Stimulated activated naive CD4-positive, alpha-beta T cell treated with Interleukin-2 at 50 U/mL for 16 hours (primary cell): ENCODE data around the gene SMARCC1.
"Not testable (repeated sequence)": the region's sequence is repeated elsewhere in the genome, so short reads cannot be mapped to it uniquely, and the experiment has no call there.

ENCODE experiments used
- DNase-seq: peaks from one replicate; lab custom pipeline; 2025; lab: John Stamatoyannopoulos, UW

SMARCC1 gene

GRCh38 chr3:47781685-47782445, at the start of gene SMARCC1:
Gene SMARCC1, minus strand, starts transcription at chr3:47781893. Its CDS starts 96 bp downstream, at chr3:47781797.
- DNase-seq, result peak; percentile 97

DNA sequence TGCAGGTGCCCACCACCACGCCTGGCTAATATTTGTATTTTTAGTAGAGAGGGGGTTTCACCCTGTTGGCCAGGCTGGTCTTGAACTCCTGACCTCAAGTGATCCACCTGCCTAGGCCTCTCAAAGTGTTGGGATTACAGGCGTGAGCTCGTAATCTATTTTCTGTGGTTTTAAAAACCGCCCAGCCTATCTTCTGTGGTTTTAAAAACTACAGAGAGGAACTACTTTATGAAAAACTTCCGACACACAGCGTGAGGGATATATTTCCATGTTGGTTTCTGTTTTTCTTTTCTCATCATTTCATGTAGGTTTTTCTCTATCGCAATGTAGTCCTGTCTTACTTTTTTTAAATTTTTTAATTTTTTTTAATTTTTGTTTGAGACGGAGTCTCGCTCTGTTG, 47.8 kb upstream of the SMARCC1 start:
- DNase-seq, result not testable (repeated sequence)

- no peak for DNase-seq
These were observed 43.9 kb upstream of the SMARCC1 start for GRCh38 chr3:47825590-47825989.

- DNase-seq, result peak; percentile 75
These were observed 43.1 kb upstream of the SMARCC1 start for GRCh38 chr3:47824541-47825473.

DNA sequence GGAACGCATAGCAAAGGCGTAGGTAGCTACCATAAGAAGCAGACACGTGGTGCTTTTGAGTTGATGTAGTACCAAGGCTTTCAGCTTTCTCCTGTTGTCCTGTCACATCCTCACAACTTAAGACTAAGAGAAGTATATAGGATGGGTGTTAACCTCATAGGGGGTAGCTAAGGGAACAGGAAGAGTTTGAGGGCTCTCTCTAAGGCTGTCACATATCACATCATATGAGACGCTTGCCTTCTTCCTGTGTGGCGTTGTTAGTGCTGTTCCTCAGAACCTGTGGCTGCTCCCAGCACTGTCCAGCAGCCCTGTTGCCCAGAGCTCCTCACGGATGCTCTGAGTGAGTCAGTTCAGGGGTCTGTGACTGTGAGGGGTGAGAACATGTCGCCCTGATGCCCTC, 35.9 kb upstream of the SMARCC1 start:
- no peak for DNase-seq

- DNase-seq, result no peak
These were observed 32.0 kb upstream of the SMARCC1 start for GRCh38 chr3:47813551-47814177.

DNA sequence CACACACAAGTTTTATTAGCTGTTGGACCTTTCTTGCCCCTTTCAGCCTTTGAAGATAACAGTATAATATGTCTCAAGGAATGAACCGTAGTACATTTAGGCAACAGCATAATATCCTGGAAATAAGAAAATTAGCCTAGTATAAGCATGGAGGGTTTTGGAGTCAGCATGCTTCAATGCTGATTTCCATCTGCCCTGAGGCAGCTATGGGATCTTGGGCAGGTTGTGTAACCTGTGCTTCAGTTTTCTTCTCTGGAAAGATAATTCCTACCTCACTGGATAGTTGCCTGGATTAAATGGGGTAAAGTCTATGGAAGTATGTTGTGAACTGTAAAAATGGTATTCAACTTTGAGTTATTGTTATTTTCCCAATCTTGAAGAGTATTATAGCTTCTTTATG, 22.9 kb upstream of the SMARCC1 start:
- no peak for DNase-seq

DNA sequence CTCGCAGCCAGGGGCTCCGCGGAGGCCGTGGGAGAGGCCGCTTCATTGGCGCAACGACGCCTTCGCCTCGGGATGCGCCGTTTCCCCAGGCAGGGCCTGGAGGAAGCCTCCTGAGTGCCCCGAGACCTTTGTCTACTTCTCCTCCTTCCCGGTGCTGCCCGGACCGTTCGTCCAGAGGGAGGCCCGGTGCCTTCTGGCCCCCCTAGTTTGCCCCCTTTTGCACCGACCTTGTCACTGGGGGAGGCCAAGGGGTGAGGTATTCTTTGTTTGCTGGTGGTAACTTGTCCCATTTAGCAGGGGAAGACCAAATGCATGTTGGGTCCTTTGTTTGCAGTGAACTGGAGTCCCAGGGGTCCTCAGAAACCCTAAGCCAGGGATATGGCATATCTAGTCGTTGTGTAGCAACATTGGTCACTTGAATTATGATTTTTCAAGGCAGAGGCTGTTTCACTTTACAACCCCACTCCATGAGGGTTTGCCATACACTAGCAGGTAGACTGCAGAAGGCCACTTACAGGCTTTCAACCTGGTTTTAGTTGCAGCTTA, 21.9 kb upstream of the SMARCC1 start:
- DNase-seq, result no peak

DNA sequence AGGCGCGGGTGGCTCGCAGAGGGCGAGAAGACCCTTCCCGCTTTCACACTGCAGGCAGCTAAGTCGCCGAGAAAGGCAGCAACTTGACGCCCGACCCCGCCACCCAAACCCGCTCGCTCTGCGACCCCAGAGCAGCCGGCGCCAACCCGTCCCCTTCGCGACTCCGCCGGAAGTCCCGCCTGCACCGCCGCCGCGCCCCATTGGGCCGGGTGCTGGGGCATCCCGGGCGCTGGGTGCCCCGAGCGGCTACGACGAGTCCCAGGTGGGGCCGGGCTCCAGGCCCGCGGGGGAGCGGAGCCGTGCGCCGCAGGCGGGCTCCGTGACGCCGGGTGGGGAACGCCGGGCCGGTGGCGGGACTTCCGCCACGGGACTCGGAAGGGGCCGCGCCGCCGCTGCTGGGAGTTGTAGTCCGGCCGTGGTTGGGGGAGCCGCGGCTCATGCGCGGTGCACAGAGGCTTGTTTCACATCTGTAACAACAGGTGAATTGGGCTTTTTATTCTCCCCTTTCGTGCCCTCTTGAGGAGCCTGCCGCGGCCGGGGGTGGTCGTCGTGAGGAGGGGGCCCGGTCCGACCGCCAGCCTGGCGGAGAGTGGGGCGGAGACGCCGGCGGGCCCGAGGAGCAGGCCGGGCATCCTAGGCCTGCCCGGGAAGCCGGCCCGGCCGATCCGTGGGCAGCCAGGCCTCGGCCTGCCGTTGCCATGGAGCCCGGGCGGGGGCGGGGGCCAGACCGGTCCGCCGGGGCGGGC, 21.2 kb upstream of the SMARCC1 start, which contains the start of gene DHX30:
TSS of gene DHX30 (plus strand) at position 405 of the 746 bp plus-strand sequence. CDS start 7,546 bp downstream, outside the sequence.
- peak; percentile 82 for DNase-seq

GRCh38 chr3:47799733-47800132, 18.0 kb upstream of the SMARCC1 start:
- no peak for DNase-seq

GRCh38 chr3:47794544-47794943, 12.9 kb upstream of the SMARCC1 start:
- no peak for DNase-seq

DNA sequence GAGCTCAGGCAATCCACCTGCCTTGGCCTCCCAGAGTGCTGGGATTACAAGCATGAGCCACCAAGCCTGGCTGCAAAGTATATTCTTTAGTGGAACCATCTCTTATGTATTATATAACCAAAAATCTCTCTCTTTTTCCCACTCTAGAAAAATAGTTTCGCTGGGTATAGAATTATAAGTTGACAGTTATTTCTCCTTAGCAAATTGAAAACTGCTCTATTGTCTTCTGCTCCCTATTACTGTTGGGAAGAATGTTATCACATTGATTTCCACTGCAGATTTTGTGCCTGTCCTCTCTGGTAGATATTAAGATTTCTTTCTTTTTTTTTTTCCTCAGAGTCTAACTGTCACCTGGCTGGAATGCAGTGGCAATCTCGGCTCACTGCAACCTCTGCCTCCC, 11.0 kb upstream of the SMARCC1 start:
- DNase-seq, result no peak

- no peak for DNase-seq
These were observed 9.6 kb upstream of the SMARCC1 start for GRCh38 chr3:47791193-47791855.

DNA sequence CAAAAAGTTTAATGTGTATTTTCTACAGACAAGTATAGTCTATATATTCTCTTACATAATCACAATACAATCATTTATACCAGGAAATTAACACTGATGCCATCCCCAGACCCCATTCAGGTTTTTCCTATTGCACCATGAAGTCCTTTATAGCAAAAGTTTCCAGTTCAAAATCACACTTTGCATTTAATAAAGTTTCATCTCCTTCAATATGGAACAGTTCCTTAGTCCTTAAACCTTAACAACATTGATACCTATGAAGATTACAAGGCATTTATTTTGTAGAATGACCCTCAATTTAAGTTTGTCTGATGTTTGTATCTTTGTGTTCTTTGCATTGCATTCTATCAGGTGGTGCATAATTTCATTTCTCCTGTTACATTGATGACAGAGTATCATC, 2.0 kb upstream of the SMARCC1 start:
- no peak for DNase-seq

DNA sequence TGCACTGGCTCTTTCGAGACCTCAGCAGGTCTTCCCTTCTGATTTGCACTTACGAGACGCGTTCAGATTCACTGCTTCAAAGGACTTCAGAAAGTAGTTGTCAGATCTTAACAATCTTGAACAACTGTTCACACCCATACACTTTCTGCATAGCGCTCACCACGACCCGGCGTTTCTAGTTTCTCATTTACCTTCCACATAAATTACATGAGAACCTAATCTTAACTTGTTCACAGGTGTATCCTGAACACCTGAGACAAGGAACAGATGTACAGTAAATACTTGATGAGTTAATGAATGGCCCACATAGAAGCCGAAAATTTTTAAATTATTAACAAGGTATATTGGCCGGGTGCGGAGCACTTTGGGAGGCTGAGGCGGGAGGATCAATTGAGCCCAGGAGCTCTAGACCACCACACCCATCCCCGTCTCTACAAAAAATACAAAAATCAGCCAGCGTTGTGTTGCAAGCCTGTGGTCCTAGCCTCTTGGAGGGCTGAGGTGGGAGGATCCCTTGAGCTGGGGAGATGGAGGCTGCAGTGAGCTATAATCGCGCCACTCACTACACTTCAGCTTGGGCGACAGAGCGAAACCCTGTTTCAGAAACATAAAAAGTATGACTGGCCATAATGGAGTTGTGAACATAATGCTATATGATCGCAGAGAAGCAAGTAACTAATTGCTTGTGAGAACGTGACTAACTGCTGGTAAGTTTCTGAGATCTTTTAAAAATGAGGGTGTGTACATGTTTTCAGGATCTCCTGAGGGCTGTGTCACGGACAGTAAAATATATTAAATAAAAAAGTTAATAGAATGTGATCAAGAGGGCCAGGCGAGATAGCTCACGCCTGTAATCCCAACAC, 984 bp upstream of the SMARCC1 start:
- DNase-seq, result no peak

DNA sequence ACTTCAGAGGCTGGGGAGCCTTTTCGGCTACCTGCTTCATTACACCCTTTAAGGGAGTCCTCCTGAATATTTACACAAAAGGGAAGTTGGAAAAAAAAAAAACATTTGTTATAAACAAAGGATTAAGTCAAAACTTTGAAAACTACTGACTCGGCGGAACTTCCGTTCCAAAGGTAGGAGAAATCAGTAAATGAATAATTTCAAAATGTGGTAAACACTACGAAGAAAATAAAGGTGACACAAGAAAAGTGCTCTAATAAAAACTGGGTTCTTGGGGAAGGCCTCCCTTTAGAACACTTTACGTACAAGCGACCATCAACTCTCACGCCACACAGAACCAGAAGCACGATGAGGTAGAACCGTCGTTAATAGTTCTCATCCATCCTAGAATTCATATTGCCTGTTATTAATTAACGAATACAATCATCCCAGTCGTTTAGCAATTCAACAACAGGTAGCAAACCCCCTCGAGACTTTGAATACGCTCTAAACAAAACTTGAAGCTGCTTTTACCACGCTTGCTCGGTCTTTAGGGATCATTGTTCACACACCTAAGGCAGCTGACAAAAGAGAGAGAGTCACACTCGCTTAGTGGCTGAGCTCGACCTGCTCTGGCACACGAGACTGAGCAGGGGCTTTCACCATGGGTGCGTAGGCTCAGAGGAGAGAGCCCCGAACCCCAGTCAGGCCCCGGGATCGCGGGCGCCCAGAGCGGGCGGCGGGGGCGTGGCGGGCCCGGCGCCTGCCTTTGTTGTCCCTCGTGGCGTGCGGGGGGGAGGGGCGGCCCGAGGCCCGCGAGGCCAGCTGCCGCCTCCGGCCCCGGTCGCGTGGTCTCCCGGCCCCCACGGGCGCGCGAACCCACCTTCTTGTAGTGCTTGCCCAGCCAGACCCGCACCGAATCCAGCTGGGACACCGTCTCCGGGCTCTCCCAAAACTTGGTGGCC, 680 bp downstream of the SMARCC1 start:
- peak; percentile 60 for DNase-seq

DNA sequence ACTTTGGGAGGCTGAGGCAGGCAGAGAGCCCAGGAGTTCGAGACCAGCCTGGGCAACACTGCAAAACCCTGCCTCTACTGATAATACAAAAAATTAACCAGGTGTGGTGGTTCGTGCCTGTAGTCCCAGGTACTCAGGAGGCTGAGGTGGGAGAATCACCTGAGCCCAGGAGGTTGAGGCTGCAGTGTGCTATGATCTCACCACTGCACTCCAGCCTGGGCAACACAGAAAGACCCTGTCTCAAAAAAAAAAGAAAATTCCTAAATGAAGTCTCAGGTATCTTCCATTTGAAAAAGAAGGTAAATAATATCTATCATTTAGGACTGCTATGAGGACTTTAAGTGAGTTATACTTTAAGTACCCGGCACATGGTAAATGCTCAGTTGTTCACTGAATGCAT, 2.9 kb downstream of the SMARCC1 start:
- DNase-seq, result no peak

GRCh38 chr3:47772788-47773187, 8.9 kb downstream of the SMARCC1 start:
- no peak for DNase-seq

GRCh38 chr3:47772047-47772446, 9.6 kb downstream of the SMARCC1 start:
- no peak for DNase-seq
